Ishikawa (cell line): Measurements from ENCODE around the gene PLXNC1.

Source experiments
- CEBPB ChIP-seq: IDR thresholded peaks from 2 replicates; pipeline ENCODE4 v1.6.1; 2012
- CREB1 ChIP-seq: IDR thresholded peaks from 2 replicates; pipeline ENCODE4 v1.6.1; 2012; ENCODE audit warnings: low read depth
- EGR1 ChIP-seq: IDR thresholded peaks from 2 replicates; pipeline ENCODE4 v1.6.1; 2012
- EP300 ChIP-seq: IDR thresholded peaks from 2 replicates; pipeline ENCODE4 v1.6.1; 2012; ENCODE audit warnings: borderline replicate concordance
- FOXM1 ChIP-seq: IDR thresholded peaks from 2 replicates; pipeline ENCODE4 v1.6.1; 2012; ENCODE audit warnings: low read depth, borderline replicate concordance
- NFIC ChIP-seq: IDR thresholded peaks from 2 replicates; pipeline ENCODE4 v1.6.1; 2012
- RAD21 ChIP-seq: IDR thresholded peaks from 2 replicates; pipeline ENCODE4 v1.6.1; 2012; ENCODE audit warnings: low read depth
- REST ChIP-seq: IDR thresholded peaks from 2 replicates; pipeline ENCODE4 v1.6.1; 2012; ENCODE audit warnings: low read depth, mild to moderate bottlenecking
- TAF1 ChIP-seq: IDR thresholded peaks from 2 replicates; pipeline ENCODE4 v1.6.1; 2012; ENCODE audit warnings: low read depth, mild to moderate bottlenecking
- TCF12 ChIP-seq: IDR thresholded peaks from 2 replicates; pipeline ENCODE4 v1.6.1; 2012; ENCODE audit warnings: low read depth
- TEAD4 ChIP-seq: IDR thresholded peaks from 2 replicates; pipeline ENCODE4 v1.6.1; 2012
- ZBTB7A ChIP-seq: IDR thresholded peaks from 2 replicates; pipeline ENCODE4 v1.6.1; 2012; ENCODE audit warnings: low read depth
- TF ChIP-seq, protein P1 (sequence below): IDR thresholded peaks from 2 replicates; pipeline ENCODE4 v1.6.1; 2012

DNA sequence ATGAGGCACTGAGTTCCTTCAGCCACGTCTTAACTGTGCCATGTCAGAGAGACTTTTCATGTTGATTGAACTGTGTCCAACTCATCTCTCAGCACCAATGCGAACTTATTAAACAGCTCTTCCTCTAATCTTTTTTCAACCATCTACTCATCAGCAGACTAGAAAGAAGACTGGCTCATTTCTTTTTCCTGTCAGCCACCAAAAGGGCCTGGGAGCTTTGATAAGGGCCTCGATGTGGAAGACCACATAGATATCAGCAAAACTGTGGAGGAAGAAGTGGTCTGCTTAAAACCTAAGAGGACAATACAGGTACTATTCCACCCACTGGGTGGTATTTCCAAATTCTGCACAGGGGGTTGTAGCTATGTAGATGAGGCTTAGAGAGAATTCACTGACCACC lies 3.6 kb upstream of the PLXNC1 start:
- TF ChIP-seq TAF1 (no peak), FOXM1 (no peak), NFIC (no peak), REST (no peak), CEBPB (no peak), TCF12 (no peak), RAD21 (no peak), EP300 (no peak), EGR1 (no peak), TEAD4 (no peak), ZBTB7A (no peak), CREB1 (no peak)
- TF ChIP-seq, protein P1, sequence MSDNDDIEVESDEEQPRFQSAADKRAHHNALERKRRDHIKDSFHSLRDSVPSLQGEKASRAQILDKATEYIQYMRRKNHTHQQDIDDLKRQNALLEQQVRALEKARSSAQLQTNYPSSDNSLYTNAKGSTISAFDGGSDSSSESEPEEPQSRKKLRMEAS = no peak
